Medulla oblongata (tissue), 1 donor: ENCODE results near the gene NEFH.

Source experiments
- DNase-seq: peaks from one replicate; pipeline ENCODE4 v3.0.0-alpha.2; 2015; ENCODE audit errors: extremely low spot score

Gene NEFH

DNA sequence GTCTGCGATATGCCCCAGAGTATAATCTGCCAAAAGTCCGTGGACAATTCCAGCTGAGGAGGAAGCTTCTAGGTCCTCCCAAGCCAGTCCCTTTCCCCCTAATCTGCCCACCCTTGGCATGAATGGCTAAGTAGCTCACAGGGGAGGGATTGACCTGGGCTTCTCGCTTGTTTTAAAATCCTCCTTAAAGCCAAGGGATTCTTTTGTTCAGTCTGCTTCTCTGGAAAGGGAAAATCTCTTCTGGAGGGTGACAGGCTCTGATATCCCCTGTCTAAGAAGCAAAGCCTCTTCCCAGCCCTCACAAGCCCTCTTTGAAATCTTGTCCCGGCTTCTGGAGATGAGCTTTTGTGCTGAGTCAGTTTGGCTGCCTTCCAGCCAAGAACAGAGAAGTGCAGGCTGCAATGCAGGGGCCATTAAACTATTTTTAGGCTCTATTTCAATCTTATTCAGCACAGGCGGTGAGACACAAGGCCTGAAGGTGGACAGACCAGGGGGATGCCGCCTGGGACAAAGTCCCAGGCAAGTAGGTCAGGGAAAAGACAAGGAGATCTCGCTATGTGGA, 23.9 kb downstream of the NEFH start:
- DNase-seq = peak; percentile 77

DNA sequence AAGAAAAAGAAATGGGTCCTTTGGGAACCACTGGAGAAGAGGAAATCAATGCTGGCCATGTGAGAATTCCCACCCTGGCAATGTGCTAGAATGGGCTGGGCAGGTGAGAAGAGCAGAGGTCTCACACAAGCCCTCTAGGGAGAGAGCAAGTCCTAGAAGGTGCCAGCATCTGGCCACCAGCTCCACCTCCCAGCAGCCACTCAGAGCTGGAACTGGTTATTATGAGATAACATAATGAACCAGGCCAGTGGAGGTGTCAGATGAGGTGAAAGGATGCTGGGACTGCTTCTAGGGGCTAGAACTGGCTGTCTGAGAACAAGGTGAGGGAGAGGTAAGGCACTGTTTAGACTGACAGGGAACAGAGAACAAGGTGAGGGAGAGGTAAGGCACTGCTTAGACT, 29.3 kb downstream of the NEFH start:
- no peak for DNase-seq

DNA sequence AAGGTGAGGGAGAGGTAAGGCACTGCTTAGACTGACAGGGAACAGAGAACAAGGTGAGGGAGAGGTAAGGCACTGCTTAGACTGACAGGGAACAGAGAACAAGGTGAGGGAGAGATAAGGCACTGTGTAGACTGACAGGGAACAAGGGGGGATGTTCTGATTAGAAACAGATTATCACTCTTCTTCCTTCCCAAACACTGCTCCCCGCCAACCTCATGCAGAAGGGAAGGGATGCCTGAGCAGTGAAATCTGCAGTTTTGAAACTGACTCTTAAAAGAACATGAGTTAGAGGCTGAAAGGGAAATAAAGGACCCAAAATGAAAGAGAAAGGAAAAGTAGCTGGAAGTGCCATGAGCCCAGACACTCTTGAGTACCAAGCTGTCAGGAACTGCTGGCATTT, 29.8 kb downstream of the NEFH start:
- no peak for DNase-seq

DNA sequence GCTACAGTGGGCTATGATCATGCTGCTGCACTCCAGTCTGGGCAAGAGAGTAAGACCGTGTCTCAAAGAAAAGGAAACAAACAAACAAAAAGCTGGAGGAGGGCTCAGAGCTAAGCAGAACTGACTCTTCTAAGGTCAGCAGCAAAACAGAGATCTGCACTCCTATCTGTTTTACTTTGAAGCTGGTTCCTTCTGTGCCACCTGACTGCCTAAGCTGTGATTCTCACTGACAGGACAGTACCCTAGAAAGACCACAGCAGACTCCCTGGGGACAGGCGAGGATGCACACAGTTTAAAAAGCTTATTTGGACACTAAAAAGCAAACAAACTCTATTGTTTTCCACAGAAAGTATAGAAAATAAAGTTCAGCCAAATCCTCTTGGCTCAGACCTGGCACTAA, 30.5 kb downstream of the NEFH start:
- no peak for DNase-seq

DNA sequence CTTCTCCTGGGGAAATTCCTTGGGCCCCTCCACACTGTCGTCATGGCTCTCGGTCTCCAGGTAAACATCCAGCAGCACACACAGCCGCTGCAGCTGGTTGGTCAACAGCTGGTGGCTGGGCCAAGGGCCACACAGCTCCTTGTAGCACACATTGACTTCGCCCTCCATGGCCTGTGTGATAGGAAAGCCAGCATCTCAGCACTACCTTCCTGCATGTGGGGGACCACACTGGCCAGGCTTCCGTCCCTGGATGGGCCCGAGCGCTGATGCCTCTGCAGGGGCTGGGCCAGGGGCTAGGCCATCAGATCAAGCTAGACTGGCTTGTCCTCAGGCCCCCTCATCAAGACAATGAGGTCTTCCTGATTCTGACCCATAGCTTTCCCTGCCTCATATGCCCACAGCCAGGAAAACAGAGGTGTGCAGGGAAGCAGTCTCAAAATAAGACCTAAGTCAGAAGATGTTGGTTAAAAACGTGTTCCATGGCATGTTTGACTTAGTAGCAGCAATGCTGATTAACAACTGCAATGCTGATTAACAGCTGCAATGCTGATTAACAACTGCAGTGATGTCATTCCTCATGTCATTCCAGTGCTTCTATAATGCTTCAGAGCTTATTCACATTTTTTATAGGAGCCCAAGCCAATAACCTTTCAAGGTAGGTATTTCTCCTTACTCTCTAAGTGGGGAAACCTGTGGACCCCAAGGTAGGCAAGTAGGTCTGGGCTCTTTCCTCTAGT, 31.3 kb downstream of the NEFH start:
- no peak for DNase-seq

DNA sequence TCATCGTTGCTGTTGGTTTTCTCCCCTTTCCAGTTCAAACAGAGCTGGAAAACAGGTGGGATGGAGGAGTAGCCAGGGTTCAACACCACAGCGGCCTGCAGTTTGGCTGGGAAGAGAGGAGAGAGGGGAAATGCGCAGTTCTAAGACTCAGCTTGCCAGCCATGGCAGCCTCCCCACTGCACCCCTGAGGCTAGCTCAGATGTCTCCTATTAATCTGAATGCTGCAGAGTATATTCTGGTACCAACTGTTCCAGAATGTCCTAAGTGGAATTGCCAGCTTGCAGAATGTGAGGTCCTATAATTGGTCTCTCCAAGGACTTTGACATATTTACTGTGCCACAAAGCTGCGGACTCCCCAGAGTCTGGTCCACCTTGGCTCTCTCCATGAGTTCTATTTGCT, 32.0 kb downstream of the NEFH start:
- DNase-seq = no peak

DNA sequence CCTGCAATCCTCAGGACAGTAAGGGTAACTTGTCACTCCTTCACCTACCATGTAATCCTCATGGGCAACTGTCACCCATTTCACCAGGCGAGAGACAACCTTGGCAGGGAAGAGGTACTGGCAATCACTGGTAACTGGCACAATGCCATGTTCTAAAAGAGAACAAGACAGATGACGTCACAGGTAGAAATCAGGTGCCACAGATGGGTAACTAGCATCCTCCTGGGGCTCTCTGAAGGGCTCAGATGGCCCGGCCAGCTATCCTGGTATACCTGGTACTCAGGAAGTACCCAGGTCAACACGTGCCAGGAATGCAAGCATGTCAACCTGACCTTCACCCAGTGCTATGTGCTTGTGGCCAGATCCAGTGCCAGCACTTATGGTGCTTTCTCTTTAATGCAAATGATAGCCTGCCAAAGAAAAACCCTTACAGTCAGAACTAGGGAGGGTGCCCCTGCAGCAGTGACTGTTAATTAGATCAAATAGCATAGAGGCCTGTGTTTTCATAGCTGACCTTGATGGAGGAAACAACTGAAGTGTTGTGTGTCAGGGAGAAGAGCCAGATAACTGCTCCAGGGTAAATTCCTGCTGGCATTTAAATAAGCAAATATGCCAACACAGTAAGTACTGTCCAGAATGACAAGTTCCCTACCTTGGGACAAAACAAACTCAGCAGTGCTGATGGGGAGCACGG, 37.3 kb downstream of the NEFH start:
- no peak for DNase-seq

DNA sequence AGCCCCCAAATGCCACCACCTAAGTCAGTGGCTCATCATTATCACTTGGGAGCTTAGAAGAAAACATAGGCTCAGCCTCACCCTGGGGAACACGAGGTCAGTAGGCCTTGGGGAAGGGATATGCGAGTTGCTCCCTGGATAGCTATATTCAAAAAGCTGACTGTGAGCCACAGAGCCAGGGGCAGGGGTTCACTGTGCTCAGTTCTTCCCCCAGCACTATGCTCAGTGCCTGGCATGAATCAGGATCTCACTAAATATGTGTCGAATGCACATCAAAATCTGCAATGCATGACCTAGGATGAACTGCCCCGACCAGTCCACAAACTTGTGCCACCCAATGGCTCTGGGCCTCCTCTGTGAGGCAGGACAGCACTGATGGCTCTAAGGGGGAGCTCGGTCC, 38.4 kb downstream of the NEFH start:
- no peak for DNase-seq

DNA sequence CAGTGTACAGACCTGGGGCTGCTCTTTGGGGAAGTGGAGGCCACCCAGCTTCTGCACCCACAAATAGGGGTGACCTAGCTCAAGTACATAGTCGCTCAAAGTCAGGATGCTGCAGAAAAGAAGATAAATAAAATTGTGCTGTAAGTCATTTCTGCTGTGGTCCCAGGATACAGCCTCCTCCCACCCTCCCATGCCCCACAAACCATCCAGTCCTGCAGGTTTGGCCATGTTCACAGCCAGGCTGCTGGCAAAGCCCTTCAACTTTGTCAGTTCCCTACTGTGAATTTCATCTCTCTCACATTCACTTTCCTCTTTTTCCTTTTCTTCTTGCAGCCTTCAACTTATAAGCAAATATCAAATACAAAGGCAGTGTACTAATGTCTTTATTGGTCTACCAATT, 40.0 kb downstream of the NEFH start:
- DNase-seq = no peak

DNA sequence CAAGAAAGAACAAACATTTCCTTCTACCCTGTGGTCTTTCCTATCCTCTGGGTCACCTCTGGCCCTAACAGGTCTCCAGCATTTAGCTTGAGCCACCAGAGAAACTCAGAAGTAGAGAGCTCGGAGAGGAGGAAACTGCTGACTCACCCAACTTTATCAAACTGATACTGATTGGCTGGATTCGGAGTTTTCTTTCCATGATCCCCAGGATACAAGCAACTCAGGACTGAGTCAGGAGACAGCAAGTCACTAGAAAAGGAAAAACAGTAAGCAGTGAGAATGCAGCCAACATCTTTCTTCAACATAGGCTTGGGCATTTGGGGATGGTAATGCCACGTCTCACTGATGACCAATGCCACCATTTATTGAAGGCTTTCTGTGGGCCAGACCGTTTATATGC, 40.8 kb downstream of the NEFH start:
- no peak for DNase-seq

DNA sequence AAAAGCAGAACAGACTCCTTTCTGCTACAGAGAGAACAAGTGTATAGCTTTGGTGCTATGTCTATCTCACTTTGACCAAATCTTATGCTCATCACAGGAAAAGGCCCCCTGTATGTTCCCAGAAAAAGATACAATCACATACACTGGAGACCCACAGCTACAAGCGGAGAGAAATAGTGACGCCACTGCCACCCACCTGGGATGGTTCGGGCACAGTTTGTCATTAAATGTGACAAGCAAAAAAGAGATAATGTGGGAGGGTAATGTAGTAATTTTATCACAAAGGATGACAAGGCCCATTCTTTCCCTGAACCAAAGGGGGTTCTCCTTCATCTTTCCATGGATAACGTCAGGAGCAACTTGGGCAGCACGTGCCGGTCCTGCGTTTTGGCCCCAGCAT, 41.5 kb downstream of the NEFH start:
- no peak for DNase-seq

DNA sequence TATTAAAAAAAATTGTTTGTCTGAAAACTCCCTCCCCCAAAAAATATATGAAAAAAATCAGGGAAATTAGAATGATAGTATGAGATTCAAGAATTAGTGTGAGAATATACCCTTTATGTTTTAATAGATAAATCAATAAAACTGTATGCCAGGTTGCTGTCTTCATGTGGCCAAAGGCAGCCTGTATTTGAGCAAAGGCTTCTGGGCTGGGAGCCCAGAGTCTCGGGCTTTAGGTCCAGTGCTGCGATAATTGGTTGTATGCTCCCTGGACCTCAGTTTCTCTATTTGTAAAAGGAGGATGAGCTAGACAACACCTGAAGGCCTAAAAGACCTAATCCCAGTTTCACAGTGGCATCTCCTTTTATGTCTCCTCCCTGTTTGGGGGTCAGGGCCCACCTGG, 43.7 kb downstream of the NEFH start:
- no peak for DNase-seq

DNA sequence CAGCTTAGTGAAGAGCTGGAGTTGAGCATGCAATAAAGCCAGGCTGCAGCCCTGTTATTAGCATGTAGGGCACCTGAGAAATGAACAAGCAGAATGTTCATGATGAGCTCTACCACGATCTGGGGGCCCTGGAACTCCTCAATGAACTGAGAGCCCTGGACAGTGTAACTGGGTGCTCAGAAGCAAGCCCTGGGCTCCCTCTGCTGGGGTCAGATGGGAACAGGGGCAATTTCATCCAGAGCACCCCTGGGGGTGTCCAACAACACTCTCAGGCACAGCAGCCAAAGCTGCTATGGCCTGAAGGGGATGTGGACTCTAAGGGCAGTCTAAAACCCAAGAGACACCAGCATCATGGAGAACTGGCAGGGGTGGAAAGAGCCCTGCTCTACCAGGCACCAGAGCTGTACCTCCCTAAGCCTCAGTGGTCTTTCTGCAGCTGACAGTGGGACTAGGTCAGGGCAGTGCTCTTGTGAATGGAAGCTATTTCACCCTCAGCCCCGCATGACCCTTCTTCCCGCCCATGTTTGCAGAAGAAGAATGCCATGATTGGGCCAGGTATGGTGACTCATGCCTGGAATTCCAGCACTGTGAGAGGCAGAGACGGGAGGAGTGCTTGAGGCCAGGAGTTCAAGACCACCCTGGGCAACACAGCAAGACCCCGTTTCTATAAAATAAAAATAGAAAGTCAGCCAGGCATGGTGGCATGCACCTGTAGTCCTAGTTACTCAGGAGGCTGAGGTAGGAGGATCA, 44.6 kb downstream of the NEFH start:
- peak; percentile 25 for DNase-seq

DNA sequence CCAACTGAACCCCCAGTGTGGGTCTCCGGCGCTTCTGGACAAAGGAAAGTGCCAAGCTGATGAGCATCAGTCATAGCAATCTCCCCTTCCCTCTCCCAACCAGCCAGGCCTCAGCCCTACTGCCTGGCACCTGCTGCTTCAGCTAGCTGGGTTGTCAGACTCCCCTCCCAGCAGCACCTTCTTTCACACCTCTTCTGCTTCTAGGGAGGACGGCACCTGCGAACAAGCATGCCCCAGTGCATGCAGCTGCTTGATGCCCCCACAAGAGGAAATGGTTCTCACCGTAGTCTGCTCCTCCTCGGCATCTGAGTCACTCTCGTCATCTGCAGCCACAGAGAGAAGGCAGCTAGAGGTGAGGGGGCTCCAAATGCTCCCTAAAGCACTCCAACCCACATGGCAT, 48.1 kb downstream of the NEFH start:
- no peak for DNase-seq

DNA sequence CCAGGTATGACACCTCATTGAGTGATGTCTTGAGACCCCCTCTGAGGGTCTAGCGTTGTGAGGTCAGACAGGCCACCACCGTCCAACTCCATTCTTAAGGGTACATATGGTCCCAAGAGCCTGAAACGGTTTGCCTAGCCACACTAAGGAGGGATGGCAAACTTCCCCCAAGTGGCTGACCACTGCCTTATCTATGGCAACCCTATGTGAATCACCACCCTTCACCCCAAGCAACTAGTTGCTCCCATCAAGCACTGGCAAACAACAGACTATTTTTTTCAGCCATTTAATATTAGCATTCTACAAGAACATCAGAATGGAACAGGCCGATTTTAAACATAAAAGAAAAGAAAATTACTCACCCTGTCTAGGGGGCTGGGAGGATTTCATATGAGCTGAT, 50.7 kb downstream of the NEFH start:
- DNase-seq = no peak

DNA sequence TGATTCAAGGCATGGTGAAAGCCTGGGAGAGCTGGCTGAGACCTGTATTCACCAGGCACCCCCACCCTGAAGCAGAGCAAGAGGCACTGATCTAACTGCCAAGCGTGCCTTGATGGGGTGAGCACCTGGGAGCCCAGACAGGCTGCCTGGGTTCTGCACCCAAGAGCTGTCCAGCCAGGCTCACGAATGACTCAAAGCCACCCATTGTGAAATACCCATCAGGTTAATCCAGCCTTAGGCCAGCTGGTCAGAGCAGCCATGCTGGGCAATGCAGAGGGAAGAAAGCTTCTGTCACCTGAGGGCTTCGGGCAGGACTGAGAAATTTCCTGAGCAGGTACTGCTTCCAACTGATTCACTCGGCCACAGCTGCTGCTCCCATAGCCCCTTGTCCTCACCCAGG, 51.4 kb downstream of the NEFH start:
- no peak for DNase-seq

DNA sequence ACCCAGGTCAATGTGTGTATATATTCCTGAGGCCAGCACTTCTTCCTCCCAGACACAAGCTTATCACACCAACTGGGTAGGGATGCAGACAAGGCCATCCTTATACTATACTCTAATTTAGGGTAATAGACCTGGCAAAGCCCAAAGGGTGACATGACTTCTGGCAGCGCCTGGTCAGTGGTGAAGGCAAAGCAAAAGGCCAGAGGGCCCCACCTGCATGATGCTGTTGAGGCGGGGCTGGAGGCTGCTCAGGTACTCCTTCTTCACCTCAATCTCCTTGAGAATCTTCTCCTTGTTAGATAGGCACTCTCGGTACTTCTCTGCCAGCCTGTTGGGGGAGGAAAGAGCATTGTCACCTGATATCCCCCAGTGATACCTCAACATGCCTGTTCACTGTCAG, 56.4 kb downstream of the NEFH start:
- DNase-seq = no peak

DNA sequence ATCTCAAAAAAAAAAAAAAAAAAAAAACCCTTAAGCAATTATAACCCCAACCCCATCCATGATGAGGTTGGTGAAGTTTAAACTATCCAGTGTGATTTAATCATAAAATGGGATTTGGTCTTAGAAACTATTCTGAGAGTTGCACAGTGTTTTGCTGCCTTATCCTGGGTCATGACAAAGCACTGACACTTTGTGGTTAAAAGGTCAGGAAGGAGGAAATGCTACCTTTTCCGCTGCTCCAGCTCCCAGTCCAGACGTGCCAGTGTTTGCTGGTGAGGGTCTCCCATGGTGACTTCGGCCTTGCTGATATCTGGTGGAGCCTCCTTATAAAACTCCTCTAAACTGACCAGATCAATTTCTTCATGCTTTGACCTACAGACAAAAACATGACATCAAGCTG, 59.1 kb downstream of the NEFH start:
- no peak for DNase-seq
